Esophagus squamous epithelium (tissue), 4 donors: ENCODE data around the gene ALG9.

ENCODE experiments used
- CTCF ChIP-seq, 6 experiments: fragments of 450-650 bp in 4 of 6; fragments of 200-600 bp in 2 of 6; sonication (generic) in 2 of 6; IDR thresholded peaks; one replicate each; pipeline ENCODE4 v1.5.1; 2016 to 2019; ENCODE audit warnings: antibody characterized with exemption in 6 of 6, mild to moderate bottlenecking in 4 of 6, moderate library complexity in 4 of 6
- POLR2A ChIP-seq, 4 donors: fragments of 450-650 bp; IDR thresholded peaks; one replicate each; pipeline ENCODE4 v1.6.1; 2017; ENCODE audit warnings: antibody characterized with exemption in 4 of 4, mild to moderate bottlenecking in 4 of 4, moderate library complexity in 3 of 4

- TF ChIP-seq CTCF (IDR thresholded peaks at IDR 0.05) (no peak), POLR2A (IDR thresholded peaks at IDR 0.05) (no peak)
Observed at GRCh38 chr11:111833524-111833923, 37.9 kb downstream of the ALG9 start.
